GM21360 (cell line): ENCODE data around the gene SBF1.

ENCODE experiments used
- ATAC-seq: cut with Tn5 transposase; IDR thresholded peaks from one replicate; pipeline ENCODE4 v1.9.1; 2021; ENCODE audit warnings: mild to moderate bottlenecking, moderate library complexity; ENCODE audit not compliant: unreplicated experiment

Gene SBF1

DNA sequence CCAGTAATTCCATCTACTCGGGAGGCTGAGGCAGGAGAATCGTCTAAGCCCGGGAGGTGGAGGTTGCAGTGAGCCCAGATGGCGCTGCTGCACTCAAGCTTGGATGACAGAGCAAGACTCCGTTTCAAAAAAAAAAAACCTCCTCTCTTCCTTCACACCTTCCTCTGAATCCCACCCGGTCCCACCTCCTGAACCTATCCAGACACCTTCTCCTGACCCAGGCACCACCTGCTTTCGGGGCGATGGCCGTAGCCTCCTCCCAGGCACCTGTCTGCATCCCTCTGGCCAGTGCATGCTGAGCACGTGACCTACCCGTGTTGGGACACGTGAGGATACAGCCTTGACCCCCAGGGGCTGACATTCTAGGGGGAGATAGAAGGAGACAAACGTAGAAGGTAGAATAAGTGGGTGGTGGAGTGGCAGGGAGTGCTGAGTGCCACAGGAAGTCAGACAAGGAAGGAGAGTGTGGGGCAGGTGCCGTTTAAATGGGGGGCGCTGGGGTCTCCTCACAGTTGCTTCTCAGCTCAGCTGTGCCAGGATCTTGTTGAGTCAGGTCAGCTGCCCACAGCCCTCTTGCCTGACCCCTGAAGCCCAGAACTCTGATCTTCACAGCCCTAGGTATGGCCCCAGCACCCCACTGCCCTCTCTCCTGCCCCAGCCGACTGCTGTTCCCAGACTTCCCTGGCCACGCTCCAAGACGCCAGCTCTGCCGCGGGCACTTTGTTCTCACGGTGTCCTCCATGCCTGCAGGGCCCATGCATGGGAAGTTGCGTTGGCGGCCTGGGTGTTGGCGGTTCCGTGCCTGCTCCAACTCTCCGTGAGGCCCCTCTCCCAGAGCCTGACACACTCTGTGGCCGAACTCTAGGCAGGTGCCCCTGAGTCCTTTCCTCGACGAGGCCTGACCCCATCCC, 10.6 kb upstream of the SBF1 start:
- no peak for ATAC-seq

DNA sequence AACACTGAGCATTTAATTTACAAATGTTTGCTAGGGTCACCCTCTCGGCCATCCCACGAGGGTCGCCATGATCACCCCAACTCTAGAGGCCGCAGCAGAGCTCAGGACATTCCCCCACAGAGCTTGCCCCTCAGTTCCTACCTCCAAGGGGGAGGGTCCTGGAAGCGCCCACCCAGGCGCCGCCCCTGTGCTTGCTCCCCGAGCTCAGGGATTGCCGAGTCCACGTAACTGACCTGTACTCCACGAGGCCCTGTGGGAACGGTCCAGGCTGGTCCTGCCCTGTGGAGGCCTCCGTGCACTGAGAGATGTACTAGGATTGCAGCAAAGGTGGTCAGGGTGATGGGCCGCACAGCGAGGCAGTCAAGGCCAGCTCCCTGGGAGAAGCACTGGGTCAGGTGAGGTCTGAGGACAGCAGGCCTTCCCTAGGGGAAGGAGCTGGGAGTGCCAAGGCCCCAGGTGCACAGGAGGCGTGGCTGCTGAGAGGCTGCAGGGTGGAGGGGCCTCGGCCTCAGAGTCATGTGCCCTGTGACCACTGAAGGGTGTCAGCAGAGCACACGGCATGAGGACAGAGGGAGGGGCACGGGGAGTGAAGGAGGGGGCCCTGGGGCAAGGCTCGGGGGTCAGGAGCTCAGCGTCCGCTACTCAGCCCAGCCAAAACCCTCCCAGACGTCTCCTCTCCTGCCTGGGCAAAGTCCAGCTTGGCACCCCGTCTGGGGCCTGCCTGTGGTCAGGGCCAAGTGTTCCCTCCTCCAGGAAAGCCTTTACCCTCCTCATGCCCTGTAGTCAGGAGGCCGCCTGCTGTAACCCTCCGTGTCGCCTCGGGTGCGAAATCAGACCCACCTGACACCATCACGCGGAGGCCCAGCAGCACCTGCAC, 9.4 kb upstream of the SBF1 start:
- no peak for ATAC-seq

DNA sequence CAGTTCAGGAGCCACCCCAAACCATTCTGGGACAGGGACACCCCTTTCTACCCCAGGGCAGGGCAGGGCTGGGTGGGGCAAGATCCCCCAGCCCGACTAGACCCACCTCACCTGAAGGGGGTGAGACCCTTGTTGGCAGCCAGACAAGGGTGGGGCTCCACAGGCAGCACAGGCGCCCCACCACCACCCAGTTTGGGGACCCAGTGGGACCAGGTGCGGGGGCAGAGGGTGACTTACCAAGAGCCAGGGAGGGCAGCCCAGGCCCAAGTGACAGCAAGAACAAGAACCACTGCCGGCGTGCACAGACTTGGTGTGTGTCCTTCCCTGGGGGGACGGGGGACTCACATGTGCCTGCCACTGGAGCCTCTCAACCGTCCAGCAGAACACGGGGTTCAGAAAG, 8.7 kb upstream of the SBF1 start:
- ATAC-seq: no peak

DNA sequence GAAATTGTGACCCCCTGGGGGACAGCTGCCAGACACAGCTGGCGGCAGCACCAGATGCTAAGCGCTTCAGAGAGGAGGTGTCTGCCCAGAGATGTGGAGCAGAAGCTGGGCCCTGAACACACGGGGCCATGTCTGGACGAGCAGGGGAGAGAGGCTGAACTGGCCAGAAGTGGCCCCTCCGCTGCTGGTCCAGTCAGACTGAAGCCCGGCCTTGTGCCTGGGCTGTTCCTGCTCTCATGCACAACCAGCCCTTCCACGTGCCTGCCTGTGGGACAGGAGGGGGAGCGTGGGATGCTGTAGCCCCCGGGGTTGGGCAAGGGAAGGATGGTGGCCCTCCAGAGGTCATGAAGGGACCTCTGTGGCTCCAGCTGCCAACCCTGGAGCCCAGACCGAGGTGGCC, 8.3 kb upstream of the SBF1 start:
- ATAC-seq: no peak

DNA sequence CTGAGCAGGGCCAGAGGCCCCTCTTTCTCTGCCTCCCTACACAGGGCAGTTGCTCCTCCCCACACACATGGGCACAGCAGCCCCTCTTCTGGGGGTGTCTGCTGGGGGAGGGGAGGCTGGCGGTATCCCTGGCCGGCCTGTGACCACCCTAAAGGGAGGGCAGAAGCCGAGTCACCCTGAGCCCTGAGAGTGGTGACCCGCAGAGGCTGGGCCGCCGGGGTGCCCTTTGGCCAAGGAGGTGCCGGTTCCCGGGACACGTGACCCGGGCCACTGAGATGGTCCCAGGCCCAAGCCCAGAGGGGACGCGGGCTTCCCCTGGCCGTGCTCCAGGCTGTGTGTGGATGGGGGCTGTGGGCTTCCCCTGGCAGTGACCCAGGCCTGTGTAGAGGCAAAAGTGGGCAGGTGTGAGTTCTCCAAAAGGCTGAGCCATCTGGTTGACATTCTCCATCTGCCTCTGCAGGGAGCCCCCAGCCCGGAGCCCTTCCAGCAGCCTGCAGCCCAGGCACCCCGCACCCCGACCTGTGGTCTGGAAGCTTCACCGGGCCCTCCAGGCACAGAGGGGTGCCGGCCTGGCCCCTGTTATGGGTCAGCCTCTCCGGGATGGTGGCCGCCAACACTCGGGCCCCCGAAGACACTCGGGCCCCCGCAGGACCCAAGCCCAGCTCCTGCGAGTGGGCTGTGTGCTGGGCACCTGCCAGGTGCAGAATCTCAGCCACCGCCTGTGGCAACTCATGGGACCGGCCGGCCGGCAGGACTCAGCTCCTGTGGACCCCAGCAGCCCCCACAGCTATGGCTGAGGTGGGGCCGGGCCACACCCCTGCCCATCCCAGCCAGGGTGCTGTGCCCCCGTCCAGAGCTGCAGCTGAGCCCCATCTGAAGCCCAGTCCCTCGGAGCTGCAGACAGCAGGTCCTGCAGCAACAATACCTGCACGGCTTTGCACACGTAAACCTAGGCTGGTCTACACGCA, 7.6 kb upstream of the SBF1 start:
- ATAC-seq: no peak

DNA sequence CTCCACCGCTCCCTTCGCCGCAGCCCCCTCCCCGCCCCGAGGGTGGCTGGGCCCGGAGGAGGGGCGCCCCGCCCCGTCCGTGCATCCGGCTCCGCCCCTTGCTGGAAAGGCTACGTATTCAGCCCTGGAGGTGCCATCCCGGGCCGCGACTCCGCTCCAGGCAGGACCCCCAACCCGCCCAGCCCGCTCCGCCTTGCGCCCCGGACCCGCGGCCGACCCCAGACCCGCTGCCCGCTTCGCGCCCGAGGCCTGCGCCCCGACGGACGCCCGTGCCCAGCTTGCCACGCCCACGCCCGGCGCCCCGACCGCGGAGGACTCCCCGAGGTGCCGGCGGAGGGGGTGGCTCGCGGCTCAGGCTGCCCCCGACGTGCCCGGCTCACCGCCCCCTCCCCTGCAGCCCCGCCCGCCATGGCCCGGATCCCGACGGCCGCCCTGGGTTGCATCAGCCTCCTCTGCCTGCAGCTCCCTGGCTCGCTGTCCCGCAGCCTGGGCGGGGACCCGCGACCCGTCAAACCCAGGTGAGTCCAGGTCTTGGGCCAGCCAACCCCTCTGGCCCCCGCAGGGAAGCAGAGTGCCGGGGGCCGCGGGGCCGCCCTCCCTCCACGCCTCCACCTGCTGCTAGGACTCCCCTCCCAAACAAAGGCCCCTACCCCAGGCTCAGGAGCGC, 6.7 kb upstream of the SBF1 start, which contains the start of gene ADM2:
Gene ADM2 (plus strand): TSS at position 104 of the 667 bp plus-strand sequence. CDS start 305 bp downstream, at position 409.
- ATAC-seq: no peak

DNA sequence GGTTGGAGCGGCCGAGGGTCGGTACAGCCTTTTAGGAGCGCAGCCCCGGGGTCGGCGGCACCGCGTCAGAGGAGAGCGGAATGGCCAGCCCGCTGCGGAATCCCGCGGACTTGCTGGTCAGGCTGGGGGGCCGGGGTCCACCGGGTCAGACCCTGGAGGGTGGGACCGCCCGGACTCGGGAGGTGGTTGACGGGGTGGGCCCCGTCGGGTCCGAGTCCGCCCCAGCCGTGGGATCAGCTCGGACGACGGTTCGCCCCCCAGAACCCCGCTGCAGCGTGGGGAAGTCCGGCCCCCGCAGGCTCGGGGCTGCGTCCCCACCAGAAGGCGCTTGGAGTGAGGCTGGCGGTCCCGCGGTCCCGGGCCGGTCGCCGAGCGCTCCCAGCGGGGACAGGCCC, 6.2 kb upstream of the SBF1 start:
- no peak for ATAC-seq

DNA sequence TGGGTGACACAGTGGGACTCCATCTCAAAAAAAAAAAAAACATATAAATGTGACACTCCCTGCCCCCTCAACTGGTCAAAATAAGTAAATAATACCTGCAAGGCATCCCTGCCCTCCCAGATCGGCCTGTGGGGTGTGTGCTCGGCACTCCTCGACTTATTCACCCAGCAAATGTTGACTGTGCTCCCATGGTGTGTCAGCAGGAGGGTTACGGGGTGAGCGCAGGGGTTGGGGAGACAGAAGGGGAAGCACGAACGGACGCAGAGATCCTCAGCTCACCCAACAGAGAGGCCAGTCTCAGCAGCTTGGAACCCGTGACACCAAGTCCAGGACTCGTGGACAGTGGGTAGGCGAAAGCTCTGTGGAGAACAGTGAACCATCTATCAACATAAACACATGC, 4.9 kb upstream of the SBF1 start:
- no peak for ATAC-seq

DNA sequence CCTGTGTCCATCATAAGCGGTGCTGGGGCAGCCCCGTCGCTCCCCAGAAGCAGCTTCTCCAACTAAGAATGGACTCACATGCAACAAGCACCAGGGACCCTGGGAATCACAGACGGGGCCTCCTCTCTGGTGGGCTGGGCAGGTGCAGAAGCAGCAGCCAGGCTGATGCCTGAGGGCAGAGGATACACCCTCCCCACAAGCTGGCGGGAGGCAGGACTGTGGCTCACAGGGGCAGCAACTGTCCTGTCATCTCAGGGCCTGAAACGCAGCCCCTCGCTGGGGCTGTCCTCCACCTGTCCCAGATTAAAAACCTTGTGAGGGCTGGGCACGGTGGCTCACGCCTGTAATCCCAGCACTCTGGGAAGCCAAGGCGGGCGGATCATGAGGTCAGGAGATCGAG, 3.1 kb upstream of the SBF1 start:
- ATAC-seq: no peak

DNA sequence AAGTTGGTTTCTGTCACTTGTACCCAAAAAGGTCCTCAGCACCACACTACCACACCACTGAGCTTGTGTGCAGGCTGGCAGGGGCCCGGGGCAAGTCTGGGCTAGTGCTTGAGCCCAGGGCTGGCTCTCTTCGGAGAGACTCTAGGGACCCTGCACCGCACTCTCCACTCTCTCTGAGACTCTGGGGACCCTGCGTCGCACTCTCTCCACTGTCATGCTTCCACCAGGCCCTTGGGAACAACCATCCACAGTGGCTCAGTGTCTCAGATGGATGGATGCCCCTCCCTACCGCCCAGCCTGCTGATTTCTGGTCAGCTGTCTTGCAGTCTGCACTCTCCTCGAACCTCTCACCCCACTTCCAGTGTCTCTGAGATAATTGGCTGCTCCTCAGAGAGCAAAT, 2.0 kb upstream of the SBF1 start:
- ATAC-seq: no peak

DNA sequence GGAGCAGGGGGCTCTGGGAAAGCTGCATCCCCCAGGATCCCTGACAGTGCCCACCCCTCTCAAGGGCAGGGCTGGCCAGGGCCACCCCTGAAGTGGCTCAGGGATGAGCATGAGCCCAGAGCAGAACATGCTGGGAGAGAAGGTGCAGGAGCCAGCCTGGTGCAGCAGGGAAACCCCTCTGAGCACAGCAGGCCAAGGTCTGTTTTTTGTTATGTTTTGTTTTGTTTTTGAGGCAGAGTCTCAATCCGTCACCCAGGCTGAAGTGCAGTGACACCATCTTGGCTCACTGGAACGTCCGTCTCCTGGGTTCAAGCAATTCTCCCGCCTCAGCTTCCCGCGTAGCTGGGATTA, 792 bp upstream of the SBF1 start:
- ATAC-seq: no peak

DNA sequence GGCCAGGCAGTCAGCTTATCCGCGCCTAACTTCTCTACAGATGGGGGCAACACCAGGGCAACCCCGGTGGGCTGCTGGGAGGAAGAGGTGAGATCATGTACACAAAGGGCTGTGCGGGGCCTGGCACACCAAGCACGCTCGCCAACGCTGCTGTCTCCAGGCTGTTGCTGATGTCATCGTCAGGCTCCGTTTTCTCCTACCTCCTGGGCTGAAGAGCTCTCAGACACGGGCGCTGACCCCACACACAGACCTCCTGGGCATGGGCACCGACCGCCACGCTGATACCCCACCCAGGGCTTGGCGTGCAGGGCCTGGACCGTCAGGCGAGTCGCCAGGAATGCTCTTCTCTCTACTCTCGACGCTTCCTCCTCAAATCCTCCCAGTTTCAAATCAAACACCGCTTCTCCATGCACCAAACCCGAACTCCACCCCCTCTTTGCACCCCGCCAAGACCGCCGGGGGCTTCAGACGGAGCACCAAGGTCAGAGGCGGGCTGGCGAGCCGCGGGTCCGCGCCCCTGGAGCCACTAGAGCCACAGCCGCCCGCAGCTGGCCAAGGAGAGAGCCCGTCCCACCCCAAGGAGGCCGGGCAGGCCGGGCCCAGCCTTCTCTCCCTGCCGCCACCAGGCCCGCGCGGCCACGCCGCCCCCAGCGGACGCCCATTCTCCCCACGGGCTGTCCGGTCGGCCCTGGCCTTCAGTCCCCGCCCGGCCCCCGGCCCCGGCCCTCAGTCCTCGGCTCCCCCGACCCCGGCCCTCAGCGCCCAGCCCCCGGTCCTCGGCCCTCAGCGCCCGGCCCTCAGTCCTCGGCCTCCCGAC, 772 bp downstream of the SBF1 start:
- no peak for ATAC-seq

DNA sequence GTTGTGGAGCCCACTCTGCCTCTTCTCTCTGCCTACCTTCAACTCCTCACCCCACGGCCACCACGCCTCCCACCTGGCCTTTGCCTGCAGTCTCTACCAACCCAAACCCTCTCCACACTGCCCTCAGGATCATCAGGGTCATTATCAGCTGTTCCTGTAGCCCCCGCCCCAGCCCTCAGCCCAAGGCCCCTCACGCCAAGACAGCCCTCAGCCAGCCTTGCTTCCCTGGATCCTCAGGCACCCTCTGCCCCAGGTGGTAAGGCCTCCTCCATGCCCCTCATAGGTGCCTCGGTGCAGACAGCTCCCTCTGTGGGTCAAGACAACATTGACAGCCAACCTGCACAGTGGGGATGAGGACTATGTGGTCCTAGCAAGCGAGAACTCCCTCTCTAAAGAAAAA, 1.7 kb downstream of the SBF1 start:
- no peak for ATAC-seq

DNA sequence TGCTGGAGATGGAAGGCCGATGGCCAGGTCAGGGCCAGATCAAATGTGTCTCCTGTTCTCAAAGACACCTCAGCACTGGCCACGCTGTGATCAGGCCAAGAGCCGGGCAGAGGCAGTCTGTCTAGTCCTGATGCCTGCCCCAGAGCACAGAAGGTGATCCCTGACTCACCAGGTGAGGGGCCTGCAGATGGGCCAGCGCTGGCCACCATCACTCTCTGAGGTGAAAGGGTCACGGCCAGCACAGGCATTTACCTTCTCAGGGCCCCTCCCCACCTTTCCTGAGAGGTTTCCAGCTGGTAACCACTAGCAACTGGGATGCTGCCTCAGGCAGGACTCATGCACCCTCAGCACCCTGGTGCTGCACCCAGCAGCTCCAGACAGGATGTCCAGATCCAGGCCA, 2.9 kb downstream of the SBF1 start:
- ATAC-seq: no peak

DNA sequence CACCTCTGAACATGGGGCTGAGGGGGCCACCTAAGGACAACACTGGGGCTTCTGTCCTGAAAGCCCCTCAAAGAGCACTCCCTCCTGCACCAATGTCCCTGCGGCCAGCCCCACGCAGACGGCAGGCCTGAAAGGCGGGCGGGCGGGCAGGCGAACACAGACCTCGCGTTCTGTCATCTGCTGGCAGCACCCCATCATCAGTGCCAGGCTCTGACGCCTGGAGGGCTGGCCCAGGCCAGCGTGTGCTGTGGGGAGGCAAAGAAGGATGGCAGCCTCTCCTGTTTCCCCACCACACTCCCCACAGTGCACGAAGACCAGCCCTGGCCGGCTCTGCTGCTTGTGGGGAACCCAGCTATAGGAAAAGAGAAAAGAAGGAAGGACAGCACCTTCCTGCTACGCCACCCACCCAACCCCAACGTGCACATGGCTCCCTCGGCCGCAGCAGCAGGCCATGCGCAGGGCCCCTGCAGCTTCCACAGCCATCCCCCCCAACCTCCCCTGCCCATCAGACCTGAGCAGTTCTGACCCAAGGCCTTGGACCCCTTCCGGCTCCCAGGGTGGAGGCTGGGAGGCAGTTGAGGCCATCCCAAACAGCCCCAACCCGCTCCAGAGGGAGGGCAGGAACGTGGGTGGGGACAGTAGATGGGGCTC, 3.5 kb downstream of the SBF1 start:
- ATAC-seq: no peak

DNA sequence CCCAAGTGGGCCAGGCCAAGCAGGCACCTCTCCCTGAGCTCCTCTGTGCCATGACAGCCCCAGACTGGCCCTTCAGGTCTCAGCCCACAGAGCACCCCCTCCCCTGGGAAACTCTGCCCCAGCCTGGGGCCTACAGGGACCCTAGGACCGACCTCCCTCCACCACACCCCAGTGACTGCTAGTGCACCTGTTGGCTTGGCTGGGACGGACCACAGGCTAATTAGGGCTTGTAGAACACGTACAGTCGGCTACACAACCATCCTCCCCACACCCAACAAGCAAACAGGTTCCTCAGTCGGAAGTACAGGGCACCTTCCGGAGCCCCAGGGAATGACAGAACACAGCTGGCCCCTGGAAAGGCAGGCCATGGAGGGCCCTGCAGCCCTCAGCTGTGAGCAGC, 4.3 kb downstream of the SBF1 start:
- ATAC-seq: no peak

DNA sequence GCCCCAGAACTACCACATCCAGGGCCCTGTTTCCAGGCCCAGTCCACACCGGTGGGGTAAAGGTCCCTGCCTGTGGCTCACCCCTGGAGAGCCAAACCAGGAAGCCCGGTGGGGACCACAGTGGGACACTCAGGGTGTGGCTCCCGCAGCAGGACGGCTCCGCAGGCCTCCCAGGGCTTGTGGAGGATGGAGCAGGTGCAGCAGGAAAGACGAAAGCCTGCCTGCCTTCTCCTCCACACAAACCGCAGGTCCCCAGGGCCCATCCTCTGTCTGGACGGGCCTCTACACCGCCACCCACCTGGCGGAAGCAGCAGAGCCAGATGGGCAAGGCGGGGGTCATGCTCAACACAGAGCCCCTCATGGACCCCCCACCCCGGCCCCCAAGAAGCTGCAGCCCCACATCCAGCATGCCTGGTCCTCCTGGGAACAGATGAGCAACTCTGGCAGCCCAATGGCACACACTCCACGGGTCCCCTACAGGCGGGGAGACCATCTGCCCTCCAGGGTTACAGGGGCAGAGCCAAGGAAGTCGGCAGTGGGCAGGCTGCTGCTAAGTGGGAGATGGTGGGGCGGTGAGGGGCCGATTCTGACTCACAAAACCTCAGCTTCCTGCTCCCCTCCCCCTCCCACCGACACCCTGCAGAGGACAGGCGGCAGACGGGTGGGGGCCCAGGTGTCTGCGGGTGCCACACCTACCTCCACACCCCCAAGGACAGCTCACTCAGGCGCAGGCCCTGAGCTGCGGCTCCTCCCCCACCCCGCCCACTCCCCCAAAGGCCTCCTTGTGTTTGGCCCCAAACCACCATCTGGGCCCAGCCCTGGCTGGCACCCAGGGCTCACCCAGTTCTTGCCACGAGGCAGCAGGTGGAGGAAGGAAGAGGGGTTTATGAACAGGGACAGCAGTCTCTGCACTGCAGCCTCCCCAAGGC, 5.2 kb downstream of the SBF1 start:
- ATAC-seq: no peak

DNA sequence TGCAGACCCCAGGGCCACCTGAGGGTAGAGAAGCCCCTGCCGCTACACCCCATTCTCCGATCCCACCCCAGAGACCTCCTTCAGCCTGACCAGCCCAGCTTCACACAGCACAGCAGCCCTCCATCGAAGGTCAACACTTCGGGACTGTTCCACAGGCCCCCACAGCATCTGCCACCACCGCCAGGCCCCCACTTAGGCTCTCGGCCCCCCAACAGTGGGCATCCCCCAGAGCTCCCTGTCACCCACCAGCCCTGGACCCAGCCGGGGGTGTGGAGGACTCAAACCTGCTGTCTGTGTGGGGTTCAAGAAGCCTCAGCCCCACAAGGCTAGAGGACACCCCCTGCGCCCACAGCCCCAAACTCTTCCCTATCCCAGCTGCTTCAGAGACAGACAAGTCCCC, 6.2 kb downstream of the SBF1 start:
- no peak for ATAC-seq
